H1 (cell line): ENCODE measurements around the gene FLNA. TPM values are rescaled to one million over a fixed set of nuclear protein-coding genes. Genes with fewer than 3 reads are reported as not detected.

Experiments used
- CTCF ChIA-PET: fragments of 300-600 bp; sonication (Branson Sonifier 250); formaldehyde crosslinking; loops from one replicate; lab custom pipeline; 2021; ENCODE audit not compliant: partially characterized antibody; lab: Charles Lee
- POLR2A ChIA-PET: fragments of 300-600 bp; sonication (Branson Sonifier 250); formaldehyde crosslinking; loops from one replicate; lab custom pipeline; 2021; ENCODE audit warnings: inconsistent platforms; ENCODE audit not compliant: partially characterized antibody; lab: Charles Lee
- DNase-seq, 2 experiments: peaks; one replicate each; pipeline versions ENCODE4 v3.0.0 to v3.0.0-alpha.2; 2010 to 2022; ENCODE audit warnings: low spot score in 2 of 2, low read depth in 1 of 2, mixed read lengths in 1 of 2
- FAIRE-seq: peaks from 2 replicates; lab custom pipeline; 2011; peaks lifted over from hg19 to GRCh38; lab: Jason Lieb, UNC
- H2AFZ ChIP-seq: 2 replicates; pipeline ENCODE4 v1.8.1; 2012; ENCODE audit warnings: low read length, inconsistent platforms
- H2AK5ac ChIP-seq: 2 replicates; pipeline ENCODE4 v1.6.1; 2013; ENCODE audit warnings: low read depth, low read length
- H2BK120ac ChIP-seq: replicated peaks from 2 replicates; pipeline ENCODE3; 2013; ENCODE audit warnings: low read depth, low read length, inconsistent platforms
- H2BK12ac ChIP-seq: 2 replicates; pipeline ENCODE4 v1.6.1; 2013; ENCODE audit warnings: low read depth, low read length
- H2BK15ac ChIP-seq: 2 replicates; pipeline ENCODE4 v1.6.1; 2013; ENCODE audit warnings: low read length
- H2BK20ac ChIP-seq: 2 replicates; pipeline ENCODE4 v1.6.1; 2013; ENCODE audit warnings: low read length
- H2BK5ac ChIP-seq: 2 replicates; pipeline ENCODE4 v1.6.1; 2013; ENCODE audit warnings: low read depth, low read length
- H3K14ac ChIP-seq: 2 replicates; pipeline ENCODE4 v1.6.1; 2013; ENCODE audit warnings: inconsistent platforms; ENCODE audit not compliant: insufficient read length
- H3K18ac ChIP-seq: 2 replicates; pipeline ENCODE4 v1.6.1; 2013; ENCODE audit warnings: low read length; ENCODE audit errors: extremely low read depth
- H3K23ac ChIP-seq: 2 replicates; pipeline ENCODE4 v1.6.1; 2013; ENCODE audit warnings: inconsistent platforms; ENCODE audit not compliant: insufficient read length
- H3K23me2 ChIP-seq: 2 replicates; pipeline ENCODE4 v1.6.1; 2013; ENCODE audit warnings: low read depth, low read length
- H3K27ac ChIP-seq: 2 replicates; pipeline ENCODE4 v1.6.1; 2011; ENCODE audit warnings: low read depth, low read length, inconsistent platforms
- H3K27me3 ChIP-seq, 4 experiments: replicated peaks in 1 of 4; 1 replicate in 1 of 4; 2 replicates in 3 of 4; pipeline versions ENCODE4 v1.6.1 to v1.8.1; 2011 to 2013; ENCODE audit warnings: low read length in 3 of 4, mild to moderate bottlenecking in 3 of 4, inconsistent platforms in 2 of 4, mixed read lengths in 2 of 4, moderate library complexity in 1 of 4; ENCODE audit not compliant: control insufficient read depth in 3 of 4, insufficient read depth in 3 of 4; ENCODE audit errors: extremely low read depth in 1 of 4
- H3K36me3 ChIP-seq, 4 experiments: 2 replicates each; pipeline versions ENCODE4 v1.6.1 to v1.8.1; 2011 to 2013; ENCODE audit warnings: mild to moderate bottlenecking in 4 of 4, low read length in 3 of 4, moderate library complexity in 2 of 4, control low read depth in 1 of 4, inconsistent platforms in 1 of 4; ENCODE audit not compliant: insufficient read depth in 4 of 4, control insufficient read depth in 2 of 4
- H3K4ac ChIP-seq: replicated peaks from 2 replicates; pipeline ENCODE3; 2013; ENCODE audit warnings: low read length, low read depth, mixed read lengths, inconsistent platforms; ENCODE audit not compliant: insufficient read length
- H3K4me1 ChIP-seq, 4 experiments: replicated peaks in 1 of 4; 1 replicate in 1 of 4; 2 replicates in 3 of 4; pipeline versions ENCODE4 v1.6.1 to v1.8.1; 2011 to 2013; ENCODE audit warnings: low read length in 3 of 4, inconsistent platforms in 2 of 4, mixed read lengths in 1 of 4; ENCODE audit not compliant: insufficient read depth in 4 of 4, control insufficient read depth in 3 of 4
- H3K4me2 ChIP-seq, 2 experiments: 2 replicates each; pipeline versions ENCODE4 v1.6.1 to v1.8.1; 2011 to 2013; ENCODE audit warnings: low read depth in 2 of 2, low read length in 2 of 2, control low read depth in 1 of 2, inconsistent platforms in 1 of 2, mild to moderate bottlenecking in 1 of 2; ENCODE audit not compliant: insufficient read depth in 1 of 2
- H3K4me3 ChIP-seq, 4 experiments: fragments of 200-600, 300-600 bp in 1 of 4; sonication (generic), shearing (Covaris generic), sonication (Bioruptor Twin) in 1 of 4; 2 replicates each; pipeline versions ENCODE4 v1.5.1 to v1.8.1; 2011 to 2016; ENCODE audit warnings: low read length in 4 of 4, low read depth in 3 of 4, control low read depth in 2 of 4, inconsistent platforms in 2 of 4, mild to moderate bottlenecking in 2 of 4, mixed read lengths in 1 of 4, moderate library complexity in 1 of 4; ENCODE audit not compliant: insufficient read depth in 2 of 4; ENCODE audit errors: extremely low read depth in 1 of 4
- H3K56ac ChIP-seq: replicated peaks from 2 replicates; pipeline ENCODE3; 2013; ENCODE audit warnings: low read depth, mild to moderate bottlenecking, mixed read lengths, low read length, inconsistent platforms; ENCODE audit not compliant: insufficient read length
- H3K79me1 ChIP-seq: 2 replicates; pipeline ENCODE4 v1.6.1; 2013; ENCODE audit warnings: low read depth, low read length, control low read depth
- H3K79me2 ChIP-seq, 2 experiments: 2 replicates each; pipeline versions ENCODE4 v1.6.1 to v1.8.1; 2012 to 2013; ENCODE audit warnings: low read length in 2 of 2, mild to moderate bottlenecking in 2 of 2, inconsistent platforms in 1 of 2; ENCODE audit not compliant: insufficient read depth in 2 of 2, control insufficient read depth in 1 of 2
- H3K9ac ChIP-seq, 4 experiments: replicated peaks in 1 of 4; 1 replicate in 1 of 4; 2 replicates in 3 of 4; pipeline versions ENCODE4 v1.6.1 to v1.8.1; 2011 to 2013; ENCODE audit warnings: low read depth in 3 of 4, low read length in 3 of 4, control low read depth in 2 of 4, mild to moderate bottlenecking in 2 of 4, moderate library complexity in 2 of 4, inconsistent platforms in 1 of 4; ENCODE audit errors: extremely low read depth in 1 of 4
- H3K9me3 ChIP-seq, 2 experiments: 2 replicates each; pipeline versions ENCODE4 v1.6.1 to v1.8.1; 2012 to 2013; ENCODE audit warnings: mild to moderate bottlenecking in 2 of 2, moderate library complexity in 2 of 2, control low read depth in 1 of 2, inconsistent platforms in 1 of 2, low read depth in 1 of 2, low read length in 1 of 2, mixed read lengths in 1 of 2; ENCODE audit not compliant: insufficient read depth in 2 of 2
- H4K20me1 ChIP-seq, 2 experiments: replicated peaks in 1 of 2; 2 replicates each; pipeline versions ENCODE3 to v1.8.1; 2011 to 2013; ENCODE audit warnings: inconsistent platforms in 2 of 2, low read length in 2 of 2, mild to moderate bottlenecking in 1 of 2; ENCODE audit not compliant: insufficient read depth in 2 of 2, control insufficient read depth in 1 of 2
- H4K5ac ChIP-seq: 2 replicates; pipeline ENCODE4 v1.6.1; 2013; ENCODE audit warnings: low read length, low read depth, mixed read lengths, inconsistent platforms; ENCODE audit not compliant: insufficient read length
- H4K8ac ChIP-seq: 2 replicates; pipeline ENCODE4 v1.8.0; 2013; ENCODE audit warnings: mild to moderate bottlenecking, moderate library complexity, low read length, inconsistent platforms; ENCODE audit not compliant: insufficient read depth; ENCODE audit errors: extremely low read depth
- H4K91ac ChIP-seq: replicated peaks from 2 replicates; pipeline ENCODE3; 2013; ENCODE audit warnings: low read length, mixed read lengths, inconsistent platforms; ENCODE audit not compliant: insufficient read length
- ASH2L ChIP-seq: fragments of 200-600, 300-600 bp; sonication (generic); IDR thresholded peaks from one replicate; pipeline ENCODE4 v1.7.1; 2017; ENCODE audit warnings: low read length
- POLR2A ChIP-seq, 2 experiments: IDR thresholded peaks; 1 replicate in 1 of 2; 2 replicates in 1 of 2; pipeline ENCODE4 v1.6.1; 2011; ENCODE audit warnings: low read depth in 2 of 2, low read length in 2 of 2, mild to moderate bottlenecking in 2 of 2; ENCODE audit errors: control extremely low read depth in 1 of 2
- POU5F1 ChIP-seq: IDR thresholded peaks from 2 replicates; pipeline ENCODE4 v1.6.1; 2011; ENCODE audit warnings: low read depth, mild to moderate bottlenecking, low read length, moderate library complexity
- RNF2 ChIP-seq: fragments of 200-900, 300-1000 bp; sonication (generic); IDR thresholded peaks from 2 replicates; pipeline ENCODE4 v1.7.1; 2016; ENCODE audit warnings: borderline replicate concordance, low read depth, mild to moderate bottlenecking, antibody characterized with exemption, low read length; ENCODE audit not compliant: poor library complexity, severe bottlenecking; ENCODE audit errors: missing control alignments
- SRF ChIP-seq: IDR thresholded peaks from 2 replicates; pipeline ENCODE4 v1.6.1; 2011; ENCODE audit warnings: mild to moderate bottlenecking, low read depth, low read length, moderate library complexity
- TAF7 ChIP-seq: optimal IDR thresholded peaks from 2 replicates; pipeline ENCODE3; 2011; ENCODE audit warnings: low read depth, mild to moderate bottlenecking, inconsistent platforms, low read length, moderate library complexity, borderline replicate concordance
- TBP ChIP-seq: IDR thresholded peaks from 2 replicates; pipeline ENCODE4 v1.6.1; 2011; ENCODE audit warnings: low read depth, low read length, improper control_type of control experiment
- ZNF274 ChIP-seq: IDR thresholded peaks from 2 replicates; pipeline ENCODE4 v1.7.0; 2012; ENCODE audit warnings: low read length, borderline replicate concordance; ENCODE audit errors: extremely low read depth
- WGBS, 2 experiments: shearing (Covaris generic) in 1 of 2; methylation state at CpG; one replicate each; pipeline versions ENCODE4 v1.1.6 to v1.1.7; 2013 to 2015; ENCODE audit warnings: low lambda C conversion rate in 2 of 2, mixed read lengths in 2 of 2, inconsistent platforms in 1 of 2, low coverage in 1 of 2, missing lambda C conversion rate in 1 of 2; ENCODE audit not compliant: insufficient replicate concordance in 2 of 2, insufficient coverage in 1 of 2, insufficient read length in 1 of 2; ENCODE audit errors: extremely low coverage in 1 of 2, missing lambda C conversion rate in 1 of 2; 5-methylcytosine and 5-hydroxymethylcytosine counted together
- polyA plus RNA-seq, 7 experiments: library from polyadenylated mRNA; depleted of rRNA in 3 of 7; stranded (reverse) in 5 of 7; unstranded in 2 of 7; fragments of >200 nt in 5 of 7; fragments of 200-250 nt in 2 of 7; gene quantifications; 1 replicate in 5 of 7; 2 replicates in 1 of 7; 4 replicates in 1 of 7; pipeline versions ENCODE4 v1.2.1 to v1.2.3, GENCODE V29; 2011 to 2013; ENCODE audit warnings: missing spikeins in 2 of 7, mixed read lengths in 2 of 7
- total RNA-seq: library from RNA; stranded (reverse); fragmentation: NEBNext Ultra II Directional; extraction: Animal tissue kit (Norgen Biotek cat#: 25700); gene quantifications from 2 replicates; pipeline ENCODE4 v1.2.1, GENCODE V29; 2021

The FLNA gene
- total and polyA plus RNA-seq, 2 of the 8 experiments (the other 6 are each of a cell fraction or from before 2014, with no cell fraction given): 315 to 925 TPM

- Histone ChIP-seq H3K18ac (no peak overlapping the region), H2BK12ac (no peak overlapping the region), H3K27ac (no peak overlapping the region), H2BK20ac (no peak overlapping the region), H4K8ac (no peak overlapping the region), H3K27me3 (no peaks in the 10 kb centered on the region), H3K36me3 (peaks cover 37 to 94% (median 73%) of the 10 kb centered on the region in 4 experiments), H4K20me1 (peaks cover 16 to 45% of the 10 kb centered on the region in 2 experiments), H2AK5ac (no peak overlapping the region), H3K9ac (no peak overlapping the region), H4K91ac (no peak overlapping the region), H2AFZ (no peak overlapping the region), H3K4me3 (no peak overlapping the region), H2BK5ac (no peak overlapping the region), H3K4ac (no peak overlapping the region), H2BK120ac (no peak overlapping the region), H3K56ac (no peak overlapping the region), H2BK15ac (no peak overlapping the region), H3K9me3 (no peaks in the 10 kb centered on the region)
- no peak for DNase-seq
- CTCF ChIA-PET: no interaction called here
- no peak for FAIRE-seq
- TF ChIP-seq TBP: no peak
- no peak for TF ChIP-seq RNF2
- peak in 1 of 2 experiments; percentile 29; a peak in 2 of 3 replicates for TF ChIP-seq POLR2A (IDR thresholded peaks at IDR 0.05; ENCODE audit: control extremely low read depth in 1 of 2, low read depth in 2 of 2, low read length in 2 of 2)
- TF ChIP-seq ASH2L: no peak
- no peak for TF ChIP-seq POU5F1
- TF ChIP-seq ZNF274: no peak
- TF ChIP-seq SRF: no peak
- TF ChIP-seq TAF7: no peak
- TF ChIP-seq, all 59 proteins: peak for 1
- Histone ChIP-seq H3K4me1 (no peaks in the 10 kb centered on the region), H3K4me2 (no peak overlapping the region), H3K23me2 (no peaks in the 10 kb centered on the region), H3K79me1 (no peaks in the 10 kb centered on the region; the same call in 1 of the 2 replicates), H3K23ac (no peak overlapping the region), H4K5ac (no peak overlapping the region), H3K14ac (no peak overlapping the region), H3K79me2 (peaks cover 0 to 10% of the 10 kb centered on the region in 2 experiments; a peak in 2 of 4 replicates)
- WGBS, 2 experiments: 100% methylated on average over 11 of the region's 34 CpGs; no CpG with 5 or more reads in 1 of the 2 experiments
- POLR2A ChIA-PET: interaction anchor here (0.7 to 15.6 kb wide), 4 partner anchors 5 to 170 kb away, joined by 3 to 348 read pairs (median 176); no protein-coding TSS in a partner anchor
Measured at GRCh38 chrX:154360155-154360713, 14.2 kb downstream of the FLNA start.
